ENCODE data around the gene WDR76.

DNA sequence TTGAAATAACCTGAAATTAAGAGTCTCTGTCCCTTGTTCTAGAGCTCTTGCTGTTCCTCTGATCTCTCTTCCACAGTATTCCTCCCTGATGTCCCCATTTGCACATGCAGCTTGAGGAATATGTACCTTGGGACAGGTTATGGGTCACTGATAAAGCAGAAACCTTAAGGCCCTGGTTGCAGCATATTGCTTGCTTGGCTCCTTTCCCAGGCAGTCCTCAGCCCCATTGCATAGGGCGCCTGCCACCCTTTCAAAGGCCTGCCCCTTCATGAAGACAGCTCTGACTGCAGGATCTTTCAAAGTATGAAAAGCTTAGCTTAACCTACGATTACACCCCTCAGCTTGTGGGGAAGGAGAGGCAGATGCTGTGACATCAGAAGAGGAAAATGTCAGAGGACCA is 51.6 kb downstream of the WDR76 start:
- TF ChIP-seq GATA2 (IDR thresholded peaks at IDR 0.05; ENCODE audit: low read depth, low read length) (no peak), GATA3 (IDR thresholded peaks at IDR 0.05; ENCODE audit: low read depth, low read length) (no peak)

All from SH-SY5Y (cell line).